NCI-H2227 (cell line): ENCODE measurements around the gene POLL.
"Not testable (repeated sequence)": the region's sequence is repeated elsewhere in the genome, so short reads cannot be mapped to it uniquely, and the experiment has no call there.

Source experiments
- DNase-seq: peaks from one replicate; lab custom pipeline; 2025; ENCODE audit not compliant: unreplicated experiment; lab: John Stamatoyannopoulos, UW

POLL gene

GRCh38 chr10:101611096-101611905 is 23.2 kb upstream of the POLL start:
- DNase-seq = no peak

- DNase-seq = no peak
These were observed 21.4 kb upstream of the POLL start for GRCh38 chr10:101609481-101609880.

DNA sequence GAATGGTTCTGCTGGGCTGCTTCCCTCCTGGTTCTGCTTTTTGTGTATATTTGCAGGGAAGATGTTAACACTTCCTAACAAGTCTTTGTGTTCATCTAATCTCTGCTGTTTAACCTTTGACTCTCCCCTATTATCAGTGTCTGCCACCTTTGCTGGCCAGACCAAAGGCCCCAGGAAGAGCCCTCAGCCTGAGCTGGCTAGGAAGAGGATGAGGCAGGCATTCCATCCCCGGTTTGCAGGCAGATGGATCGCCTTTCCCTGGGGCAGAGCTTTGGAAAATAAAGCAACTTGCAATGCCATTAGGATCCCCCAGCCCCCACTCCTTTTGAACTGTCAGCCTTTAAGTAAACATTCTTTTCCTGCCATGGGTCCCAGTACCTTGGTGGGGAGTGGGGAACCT is 19.1 kb upstream of the POLL start:
- DNase-seq = no peak

DNA sequence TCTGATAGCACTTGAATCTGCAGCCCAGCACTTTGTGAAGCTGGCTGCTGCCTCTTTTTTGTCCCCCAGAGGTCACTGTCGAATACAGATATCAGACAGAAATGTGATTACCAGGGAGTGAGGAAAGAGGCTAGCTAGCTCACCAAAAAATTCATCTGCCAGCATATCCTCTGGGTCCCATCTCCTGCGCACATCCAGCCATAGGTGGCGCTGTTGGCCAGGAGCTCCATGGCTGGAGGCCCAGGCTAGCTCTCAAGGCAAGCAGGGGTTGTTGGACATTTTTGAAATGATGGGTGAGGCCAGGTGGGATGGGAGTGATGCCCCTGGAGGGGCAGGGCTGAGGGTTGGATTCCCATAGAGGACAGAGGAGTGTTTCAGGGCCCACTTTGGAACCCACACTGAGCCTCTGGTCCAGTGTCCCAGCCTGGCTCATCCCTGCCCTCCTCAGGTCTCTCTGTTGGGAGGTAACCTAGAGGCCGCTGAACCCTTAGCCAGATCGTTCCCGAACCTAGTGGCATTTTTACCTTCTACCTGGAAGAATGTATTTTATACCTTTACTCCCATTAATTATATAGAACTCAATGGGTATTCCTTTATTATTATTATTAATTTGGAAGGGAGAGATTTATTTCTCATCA is 14.8 kb upstream of the POLL start:
- DNase-seq = peak; percentile 81

- DNase-seq = peak; percentile 7
These were observed 13.5 kb upstream of the POLL start for GRCh38 chr10:101601541-101601940.

DNA sequence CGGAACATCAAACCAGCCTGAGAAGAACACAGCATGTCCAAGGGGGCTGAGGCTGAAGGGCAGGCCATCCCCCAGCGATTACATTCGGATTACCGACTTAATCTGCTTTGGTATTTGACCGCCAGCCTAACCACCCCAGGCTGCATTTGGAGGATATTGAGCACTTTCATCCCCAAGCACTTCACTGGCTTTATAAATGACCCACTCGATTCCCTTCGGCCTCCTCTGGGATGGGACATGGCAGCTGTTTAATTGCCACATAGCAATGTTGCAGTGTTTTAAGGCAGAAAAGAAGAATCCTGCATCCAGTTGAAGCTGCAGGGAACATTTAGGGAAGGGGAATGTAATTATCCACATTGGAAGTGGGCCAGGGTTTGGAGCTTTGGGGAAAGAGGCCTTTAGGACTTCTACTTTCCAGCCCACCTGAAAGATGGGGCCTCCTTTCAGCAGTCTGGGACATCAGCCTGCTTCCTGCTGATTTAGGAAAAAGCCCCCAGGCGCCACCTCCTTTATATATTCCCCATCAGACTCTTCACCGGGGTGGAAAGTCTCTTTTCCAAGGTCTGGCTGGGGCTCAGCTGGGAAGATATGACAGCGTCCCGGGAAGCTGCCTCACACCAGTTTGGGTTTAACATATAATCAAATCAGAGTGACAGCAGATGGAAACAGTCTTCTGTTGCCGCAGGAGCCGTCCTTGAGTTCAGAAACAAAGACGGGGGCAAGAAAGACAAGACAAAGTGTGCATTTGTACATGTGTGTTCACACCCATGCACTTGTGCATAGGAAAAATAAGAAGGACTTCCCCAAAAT is 9.2 kb upstream of the POLL start:
- peak; percentile 52 for DNase-seq

DNA sequence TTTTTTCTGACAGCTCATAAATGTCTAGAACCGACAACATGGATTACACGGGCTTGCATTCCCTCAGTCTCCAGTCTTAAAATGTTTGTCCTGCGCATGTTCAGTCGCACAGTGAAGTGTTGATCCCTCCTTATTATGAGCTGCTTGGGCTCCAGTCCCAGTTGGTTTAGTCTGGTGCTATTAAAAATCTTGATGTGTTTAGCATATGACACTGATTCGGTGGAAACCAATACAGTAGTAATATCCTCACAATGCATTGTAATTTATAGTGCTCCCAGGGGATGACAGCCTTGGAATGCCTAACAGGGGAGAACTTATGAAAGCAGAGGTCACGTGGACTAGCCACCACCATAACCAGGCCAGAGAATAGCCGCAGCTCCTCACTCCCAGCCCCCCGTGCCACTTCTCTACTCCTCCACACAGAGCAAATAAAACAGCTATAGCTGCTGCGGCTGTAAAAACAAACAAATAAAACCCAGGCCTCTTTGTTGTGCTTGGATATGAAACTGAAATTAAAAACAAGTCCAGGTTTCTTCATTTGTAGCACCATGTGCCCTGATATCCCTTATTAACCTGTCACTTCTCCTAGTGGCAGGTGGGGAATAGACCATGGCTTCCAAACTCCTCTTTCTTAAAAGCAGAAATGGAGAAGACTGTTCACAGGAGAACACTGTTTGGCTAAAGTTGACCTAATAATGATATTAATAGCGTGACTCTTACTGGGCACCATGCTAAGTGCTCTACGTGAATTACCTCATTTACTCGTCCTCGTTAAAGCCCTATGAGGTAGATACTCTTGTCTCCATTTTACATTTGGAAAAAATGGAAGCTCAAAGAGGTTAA is 7.8 kb upstream of the POLL start:
- no peak for DNase-seq

GRCh38 chr10:101593331-101593730 is 5.3 kb upstream of the POLL start:
- not testable (repeated sequence) for DNase-seq

DNA sequence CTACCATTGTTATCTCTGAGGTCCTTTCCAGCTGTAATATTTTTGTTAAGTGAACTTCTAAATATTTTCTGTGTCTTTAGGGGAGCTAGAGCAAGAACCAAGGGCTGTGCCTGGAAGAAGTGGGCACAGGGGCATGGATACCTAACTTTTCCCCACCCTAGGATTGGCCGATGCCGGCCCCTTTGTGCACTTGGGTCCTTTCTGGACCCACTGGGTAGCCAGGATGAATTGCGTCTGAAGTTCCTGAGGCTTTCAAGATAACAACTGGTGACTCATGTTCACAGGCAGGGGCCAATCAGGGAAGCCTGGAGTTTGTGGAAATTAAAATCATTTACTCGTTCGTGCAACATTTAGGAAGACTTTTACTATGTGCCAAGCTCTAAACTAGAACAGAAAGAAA is 822 bp upstream of the POLL start:
- peak; percentile 12 for DNase-seq

DNA sequence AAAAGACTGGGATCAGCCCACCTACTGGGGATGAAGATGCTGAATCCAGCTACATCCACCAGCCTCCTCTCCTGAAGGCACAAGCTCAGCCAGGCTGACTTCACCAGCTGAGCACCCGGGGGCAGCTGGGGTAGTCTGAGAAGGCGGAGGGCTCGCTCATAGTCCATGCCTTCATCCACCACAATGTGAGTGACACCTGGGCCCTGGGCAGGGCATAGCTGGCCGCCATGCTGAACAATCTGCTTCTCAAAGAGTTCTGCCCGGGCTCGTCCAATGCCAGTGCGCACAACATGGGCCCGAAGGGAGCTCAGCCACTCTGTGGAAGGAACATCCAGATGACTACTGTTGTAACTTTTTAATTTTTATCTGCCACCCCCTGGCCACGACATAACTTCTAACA is 2.2 kb downstream of the POLL start:
- no peak for DNase-seq

DNA sequence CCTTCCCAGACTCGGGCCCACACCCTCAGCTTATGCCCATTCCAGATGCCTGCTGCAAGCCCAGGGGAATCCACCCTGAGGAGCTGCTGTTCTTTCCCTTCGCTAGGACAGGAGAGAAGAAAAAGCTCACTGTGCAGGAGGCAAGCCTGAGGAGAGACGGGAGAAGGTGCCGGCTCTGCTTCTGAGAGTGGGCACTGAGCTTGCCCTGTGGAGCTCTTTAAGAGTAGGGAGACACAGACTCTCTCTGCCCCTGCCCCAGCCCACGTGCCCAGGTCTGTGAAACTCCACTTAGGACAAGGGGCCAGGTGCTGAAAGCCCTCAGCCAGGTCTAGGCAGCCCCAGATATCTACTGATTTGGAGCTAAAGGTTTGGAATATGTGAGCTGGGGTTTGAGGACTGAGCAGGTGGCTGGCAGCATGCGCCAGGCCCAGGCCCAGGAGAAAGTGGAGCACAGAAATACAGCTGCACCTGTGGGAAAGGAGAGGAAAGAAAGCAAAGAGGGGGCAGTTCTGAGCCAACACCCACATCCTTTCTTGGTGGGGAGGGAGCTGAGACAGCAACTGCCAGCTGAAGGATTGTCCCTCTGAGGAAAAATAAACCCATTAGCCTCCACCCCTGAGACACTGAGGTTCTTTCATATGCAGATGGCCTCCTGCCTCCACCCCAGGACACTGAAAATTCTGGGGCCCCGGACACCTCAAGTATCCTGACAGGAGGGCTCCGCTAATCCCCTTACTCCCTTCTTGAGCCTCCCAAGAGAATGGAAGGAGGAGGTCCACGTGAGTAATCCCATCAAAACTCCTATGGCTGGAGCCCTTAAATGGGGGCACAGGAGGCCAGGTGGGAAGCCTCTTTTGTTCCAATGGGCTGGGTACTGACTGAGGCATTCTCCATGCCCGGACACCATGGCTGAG is 7.3 kb downstream of the POLL start:
- no peak for DNase-seq

DNA sequence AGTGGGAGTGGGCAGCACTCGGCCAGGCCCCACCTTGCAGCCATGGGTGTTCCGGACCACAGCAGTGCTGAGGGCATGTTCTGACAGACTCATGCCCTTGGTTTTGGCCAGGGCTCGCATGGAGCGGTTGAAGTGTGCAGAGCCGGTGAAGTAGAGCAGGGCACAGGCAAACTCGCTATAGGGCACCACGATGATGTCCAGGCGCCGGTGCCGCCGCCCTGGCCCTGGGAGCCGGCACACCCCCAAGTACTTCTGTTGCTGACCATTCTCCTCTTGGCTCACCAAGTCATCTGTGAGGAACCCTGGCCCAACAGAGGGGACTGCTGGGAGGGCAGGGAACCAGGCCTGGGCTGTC is 8.6 kb downstream of the POLL start:
- DNase-seq = no peak

- DNase-seq = no peak
These were observed 9.1 kb downstream of the POLL start for GRCh38 chr10:101578803-101579515.

DNA sequence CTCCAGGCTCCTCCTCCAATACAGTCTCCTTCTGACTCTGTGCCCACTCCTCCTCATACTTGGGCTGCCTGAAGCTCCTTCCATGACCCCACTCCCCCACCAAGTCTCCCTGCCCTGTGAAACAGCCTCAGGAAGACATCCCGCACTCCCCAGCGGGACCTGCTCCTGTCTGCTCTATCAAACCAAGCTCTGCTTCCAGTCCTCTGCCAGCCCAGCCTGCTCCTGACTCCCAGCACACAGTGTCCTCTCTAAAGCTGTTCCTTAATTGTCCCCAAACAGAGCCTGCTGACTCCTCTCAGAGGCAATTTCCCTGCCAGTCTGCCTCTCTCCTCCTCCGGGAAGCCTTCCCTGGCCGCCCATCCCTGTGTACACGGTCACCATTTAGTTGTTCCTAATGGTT is 9.9 kb downstream of the POLL start:
- DNase-seq = no peak

- no peak for DNase-seq
These were observed 10.8 kb downstream of the POLL start for GRCh38 chr10:101577121-101577871.

DNA sequence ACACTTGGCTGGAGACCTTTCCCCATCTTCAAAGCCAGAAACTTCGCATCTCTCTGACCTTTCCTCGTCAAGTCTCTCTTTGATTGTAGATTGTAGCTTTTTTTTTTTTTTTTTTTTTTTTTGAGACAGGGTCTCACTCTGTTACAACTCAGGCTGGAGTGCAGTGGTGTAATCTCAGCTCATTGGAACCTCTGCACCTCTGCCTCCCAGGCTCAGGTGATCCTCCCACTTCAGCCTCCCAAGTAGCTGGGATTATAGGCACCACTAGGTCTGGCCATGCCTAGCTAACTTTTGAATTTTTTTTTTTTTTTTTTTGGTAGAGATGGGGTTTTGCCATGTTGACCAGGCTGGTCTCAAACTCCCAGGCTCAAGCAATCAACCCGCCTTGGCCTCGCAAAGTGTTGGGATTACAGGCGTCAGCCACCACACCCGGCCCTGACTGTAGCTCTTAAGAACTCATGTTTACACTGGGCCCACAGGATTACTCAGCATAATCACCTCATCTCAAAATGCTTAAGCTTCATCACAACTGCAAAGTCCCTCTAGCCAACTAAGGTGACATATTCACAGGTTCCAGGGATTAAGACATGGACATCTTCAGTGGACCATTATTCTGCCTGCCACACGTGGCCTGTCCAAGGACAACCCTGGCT is 11.7 kb downstream of the POLL start:
- DNase-seq = no peak

DNA sequence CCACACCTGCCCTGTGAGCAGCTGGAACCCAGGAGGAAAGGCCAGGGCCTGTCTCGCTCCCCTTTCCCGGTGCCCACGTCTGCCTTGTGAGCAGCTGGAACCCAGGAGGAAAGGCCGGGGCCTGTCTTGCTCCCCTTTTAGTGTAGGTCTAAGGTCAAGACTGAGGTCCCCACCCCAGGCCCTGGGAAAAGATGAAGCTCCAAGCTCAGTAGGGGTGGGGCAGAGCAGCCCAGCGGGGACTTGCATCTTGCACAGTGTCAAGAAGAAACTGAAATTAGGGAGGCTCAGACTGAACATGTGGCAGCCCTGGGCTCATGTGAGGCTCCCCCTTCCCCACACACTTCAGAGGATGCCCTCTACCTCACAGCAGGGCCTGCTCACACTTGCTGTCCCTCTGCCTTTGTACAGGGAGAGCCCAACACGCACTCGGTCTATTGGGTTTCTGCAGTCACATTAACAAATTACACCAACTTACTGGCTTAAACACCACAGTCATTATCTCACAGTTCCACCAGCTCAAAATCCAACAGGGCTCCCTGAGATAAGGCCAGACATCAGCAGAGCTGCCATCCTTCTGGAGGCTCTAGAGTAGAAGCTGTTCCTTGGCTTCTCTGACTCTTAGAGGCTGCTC is 12.4 kb downstream of the POLL start:
- DNase-seq = no peak

DNA sequence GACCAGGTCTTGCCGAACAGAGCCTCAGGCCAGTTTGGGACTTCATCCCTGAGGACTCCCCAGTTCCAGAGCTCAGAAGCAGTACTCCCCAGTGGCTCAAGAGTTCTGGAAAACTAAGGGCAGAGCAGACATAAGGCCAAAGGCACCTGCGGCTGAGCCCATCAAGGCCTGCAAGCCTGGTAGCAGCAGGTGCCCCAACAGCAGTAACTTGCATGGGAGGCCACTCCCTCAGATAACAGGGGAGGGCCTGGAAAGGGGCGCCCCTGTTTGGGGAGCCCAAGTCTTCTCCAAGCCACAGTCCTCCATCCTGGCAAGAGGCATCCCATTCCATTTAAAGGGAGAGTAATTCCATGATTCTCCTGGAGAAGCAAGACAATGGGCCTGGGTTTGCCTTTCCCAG is 13.0 kb downstream of the POLL start:
- DNase-seq = no peak
